ENCODE results near the gene ABCC1.
"Not testable (repeated sequence)": the region's sequence is repeated elsewhere in the genome, so short reads cannot be mapped to it uniquely, and the experiment has no call there.

The ABCC1 gene

GRCh38 chr16:15934991-15935390, 14.4 kb upstream of the ABCC1 start:
- TF ChIP-seq CTCF (conservative IDR thresholded peaks at IDR 0.05; ENCODE audit: low read depth, low read length), result no peak
- Histone ChIP-seq H3K4me3 (IDR thresholded peaks at IDR 0.05; ENCODE audit: insufficient read depth, low read depth, low read length) (no peak overlapping the region), H3K27ac (no peak overlapping the region), H3K79me2 (ENCODE audit: insufficient read depth, low read depth) (no peaks in the 10 kb centered on the region), H3K27me3 (ENCODE audit: insufficient read depth, low read depth) (no peaks in the 10 kb centered on the region), H3K36me3 (ENCODE audit: insufficient read depth) (no peaks in the 10 kb centered on the region), H3K4me1 (ENCODE audit: low read depth, poor library complexity, severe bottlenecking) (no peaks in the 10 kb centered on the region), H3K4me2 (no peak overlapping the region), H3K9ac (no peak overlapping the region), H4K20me1 (ENCODE audit: insufficient read depth) (no peaks in the 10 kb centered on the region), H2AFZ (ENCODE audit: low read depth) (no peak overlapping the region)

- H3K36me3 ChIP-seq (ENCODE audit: insufficient read depth); H3K4me1 ChIP-seq (ENCODE audit: low read depth, poor library complexity, severe bottlenecking); H3K9ac ChIP-seq; H3K4me2 ChIP-seq; H2AFZ ChIP-seq (ENCODE audit: low read depth); H3K4me3 ChIP-seq (IDR thresholded peaks at IDR 0.05; ENCODE audit: insufficient read depth, low read depth, low read length); H3K27ac ChIP-seq; H3K27me3 ChIP-seq (ENCODE audit: insufficient read depth, low read depth); H3K79me2 ChIP-seq (ENCODE audit: insufficient read depth, low read depth); H4K20me1 ChIP-seq (ENCODE audit: insufficient read depth): not testable (repeated sequence)
Observed at GRCh38 chr16:15936809-15937208, 12.6 kb upstream of the ABCC1 start.

- H3K4me2 ChIP-seq, result no peak overlapping the region
- H3K4me3 ChIP-seq (IDR thresholded peaks at IDR 0.05; ENCODE audit: insufficient read depth, low read depth, low read length), result no peak overlapping the region
Observed at GRCh38 chr16:15942931-15943690, 6.3 kb upstream of the ABCC1 start.

GRCh38 chr16:15946257-15947044, 3.0 kb upstream of the ABCC1 start:
- Histone ChIP-seq H3K4me1 (ENCODE audit: low read depth, poor library complexity, severe bottlenecking) (peaks cover 12% of the 10 kb centered on the region), H3K9ac (no peak overlapping the region), H3K4me3 (IDR thresholded peaks at IDR 0.05; ENCODE audit: insufficient read depth, low read depth, low read length) (no peak overlapping the region), H3K4me2 (no peak overlapping the region), H3K27me3 (ENCODE audit: insufficient read depth, low read depth) (no peaks in the 10 kb centered on the region), H3K36me3 (ENCODE audit: insufficient read depth) (no peaks in the 10 kb centered on the region), H3K27ac (no peak overlapping the region), H4K20me1 (ENCODE audit: insufficient read depth) (no peaks in the 10 kb centered on the region), H3K79me2 (ENCODE audit: insufficient read depth, low read depth) (peaks cover 18% of the 10 kb centered on the region), H2AFZ (ENCODE audit: low read depth) (no peak overlapping the region)
- TF ChIP-seq CTCF (conservative IDR thresholded peaks at IDR 0.05; ENCODE audit: low read depth, low read length), result no peak

More at GRCh38 chr16:15942931-15943690, 6.3 kb upstream of the ABCC1 start:
- TF ChIP-seq CTCF (conservative IDR thresholded peaks at IDR 0.05; ENCODE audit: low read depth, low read length), result no peak
- no peaks in the 10 kb centered on the region for H3K27me3 ChIP-seq (ENCODE audit: insufficient read depth, low read depth)
- no peaks in the 10 kb centered on the region for H3K4me1 ChIP-seq (ENCODE audit: low read depth, poor library complexity, severe bottlenecking)
- no peak overlapping the region for H2AFZ ChIP-seq (ENCODE audit: low read depth)
- H3K36me3 ChIP-seq (ENCODE audit: insufficient read depth), result no peaks in the 10 kb centered on the region
- H3K27ac ChIP-seq, result no peak overlapping the region
- H3K9ac ChIP-seq, result no peak overlapping the region
- H4K20me1 ChIP-seq (ENCODE audit: insufficient read depth), result no peaks in the 10 kb centered on the region
- no peaks in the 10 kb centered on the region for H3K79me2 ChIP-seq (ENCODE audit: insufficient read depth, low read depth)
